Cardiac fibroblast (primary cell): ENCODE results near the gene DSC3.

Source experiments
- DNase-seq, 2 donors: peaks; one replicate each; pipeline versions ENCODE4 v3.0.0 to v3.0.0-alpha.2; 2010; ENCODE audit warnings: low read depth in 2 of 2
- H3K4me3 ChIP-seq, 2 donors: replicated peaks in 1 of 2; 1 replicate in 1 of 2; 2 replicates in 1 of 2; pipeline ENCODE4 v1.5.1; 2011; ENCODE audit warnings: low read depth in 2 of 2, low read length in 2 of 2, mild to moderate bottlenecking in 2 of 2, moderate library complexity in 1 of 2
- CTCF ChIP-seq: IDR thresholded peaks from one replicate; pipeline ENCODE4 v1.5.1; 2011; ENCODE audit warnings: low read depth, mild to moderate bottlenecking, low read length, inconsistent platforms

Gene DSC3

GRCh38 chr18:31070206-31070605 is 27.7 kb upstream of the DSC3 start:
- no peak for TF ChIP-seq CTCF
- H3K4me3 ChIP-seq = no peak overlapping the region
- no peak for DNase-seq

GRCh38 chr18:31066266-31066665 is 23.7 kb upstream of the DSC3 start:
- no peak overlapping the region for H3K4me3 ChIP-seq

GRCh38 chr18:31065036-31065773 is 22.7 kb upstream of the DSC3 start:
- no peak for TF ChIP-seq CTCF
- H3K4me3 ChIP-seq = no peak overlapping the region
- no peak for DNase-seq

More at GRCh38 chr18:31066266-31066665, 23.7 kb upstream of the DSC3 start:
- DNase-seq = no peak
- no peak for TF ChIP-seq CTCF

GRCh38 chr18:31064130-31064529 is 21.6 kb upstream of the DSC3 start:
- H3K4me3 ChIP-seq = no peak overlapping the region
- TF ChIP-seq CTCF = no peak
- no peak for DNase-seq

- TF ChIP-seq CTCF = no peak
- DNase-seq = no peak
- H3K4me3 ChIP-seq = no peak overlapping the region
These were observed 19.4 kb upstream of the DSC3 start for GRCh38 chr18:31061945-31062344.

- TF ChIP-seq CTCF = no peak
- no peak for DNase-seq
- H3K4me3 ChIP-seq = no peak overlapping the region
These were observed 16.4 kb upstream of the DSC3 start for GRCh38 chr18:31058897-31059296.

- no peak overlapping the region for H3K4me3 ChIP-seq
- no peak for TF ChIP-seq CTCF
- no peak for DNase-seq
These were observed 15.4 kb upstream of the DSC3 start for GRCh38 chr18:31057917-31058316.
